ENCODE measurements around the gene HSPA14. TPM values are rescaled to one million over a fixed set of nuclear protein-coding genes. Genes with fewer than 3 reads are reported as not detected.

HSPA14 gene
- total and polyA plus RNA-seq, 4 donors: 11.1 to 13.6 (median 12.0) TPM

DNA sequence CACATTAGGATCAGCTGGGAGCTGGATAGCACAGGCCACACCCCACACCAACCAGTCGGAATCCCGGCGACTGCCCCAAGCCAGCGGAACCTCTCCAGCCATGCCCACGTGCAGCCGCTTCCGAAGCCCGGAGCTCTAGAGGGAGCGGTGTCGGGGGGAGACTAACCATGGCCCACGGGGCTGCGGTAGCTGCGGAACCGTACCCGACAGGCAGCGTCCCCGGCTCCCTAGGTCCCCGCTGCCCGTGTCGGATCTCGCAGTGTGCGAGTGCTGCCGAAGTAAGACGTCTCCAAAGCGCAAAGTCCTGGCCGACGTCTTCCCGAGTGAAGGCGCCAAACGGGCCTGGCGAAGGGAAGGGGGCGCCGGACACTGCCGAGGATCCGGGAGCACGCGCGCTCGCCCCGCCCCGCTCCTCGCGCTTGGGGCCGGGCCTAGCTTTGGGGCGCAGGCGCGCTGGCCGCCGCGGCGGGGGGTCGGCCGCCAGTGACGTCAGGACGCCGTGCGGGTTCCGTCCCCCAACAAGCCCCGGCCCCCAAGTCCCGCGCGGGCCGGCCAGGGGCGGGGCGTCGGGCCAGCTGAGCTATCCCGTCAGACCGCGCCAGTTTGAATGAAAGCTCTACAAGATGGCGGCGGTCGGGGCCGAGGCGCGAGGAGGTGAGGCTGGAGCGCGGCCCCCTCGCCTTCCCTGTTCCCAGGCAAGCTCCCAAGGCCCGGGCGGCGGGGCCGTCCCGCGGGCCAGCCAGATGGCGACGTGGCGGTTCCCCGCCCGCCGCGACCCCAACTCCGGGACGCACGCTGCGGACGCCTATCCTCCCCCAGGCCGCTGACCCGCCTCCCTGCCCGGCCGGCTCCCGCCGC is 40.4 kb downstream of the HSPA14 start, which contains the start of gene SUV39H2:
Gene SUV39H2, plus strand, starts transcription at position 601 of the 858 bp plus-strand sequence. Its CDS starts 23 bp downstream, at position 624.
- 0% methylated on average over 77 to 102 of the region's 102 CpGs for WGBS, 2 donors
- Histone ChIP-seq H3K9ac (ENCODE audit: insufficient read depth in 1 of 2, low read length in 2 of 2) (peak within 1 kb of the TSS; percentile 52 to 84), H3K27me3 (ENCODE audit: control insufficient read depth in 3 of 3, insufficient read depth in 3 of 3, low read length in 2 of 3) (no peaks in the 10 kb centered on the region), H3K4me1 (ENCODE audit: control insufficient read depth in 5 of 5, insufficient read depth in 5 of 5, low read length in 5 of 5) (peaks cover 0 to 28% (median 5%) of the 10 kb centered on the region in 5 donors), H3K27ac (ENCODE audit: low read depth in 1 of 2, low read length in 1 of 2) (peak within 1 kb of the TSS; percentile 90 to 99), H3K4me3 (peak within 1 kb of the TSS; percentile 97), H3K36me3 (ENCODE audit: control insufficient read depth in 4 of 4, insufficient read depth in 4 of 4, low read length in 4 of 4) (no peaks in the 10 kb centered on the region), H3K9me3 (ENCODE audit: control insufficient read depth in 4 of 4, insufficient read depth in 3 of 4, low read length in 3 of 4) (no peaks in the 10 kb centered on the region)
- ATAC-seq (ENCODE audit: insufficient read depth, low FRiP score): peak; percentile 95
- peak; percentile 97 to 99 (median 98) for DNase-seq
- TF ChIP-seq, protein P1, sequence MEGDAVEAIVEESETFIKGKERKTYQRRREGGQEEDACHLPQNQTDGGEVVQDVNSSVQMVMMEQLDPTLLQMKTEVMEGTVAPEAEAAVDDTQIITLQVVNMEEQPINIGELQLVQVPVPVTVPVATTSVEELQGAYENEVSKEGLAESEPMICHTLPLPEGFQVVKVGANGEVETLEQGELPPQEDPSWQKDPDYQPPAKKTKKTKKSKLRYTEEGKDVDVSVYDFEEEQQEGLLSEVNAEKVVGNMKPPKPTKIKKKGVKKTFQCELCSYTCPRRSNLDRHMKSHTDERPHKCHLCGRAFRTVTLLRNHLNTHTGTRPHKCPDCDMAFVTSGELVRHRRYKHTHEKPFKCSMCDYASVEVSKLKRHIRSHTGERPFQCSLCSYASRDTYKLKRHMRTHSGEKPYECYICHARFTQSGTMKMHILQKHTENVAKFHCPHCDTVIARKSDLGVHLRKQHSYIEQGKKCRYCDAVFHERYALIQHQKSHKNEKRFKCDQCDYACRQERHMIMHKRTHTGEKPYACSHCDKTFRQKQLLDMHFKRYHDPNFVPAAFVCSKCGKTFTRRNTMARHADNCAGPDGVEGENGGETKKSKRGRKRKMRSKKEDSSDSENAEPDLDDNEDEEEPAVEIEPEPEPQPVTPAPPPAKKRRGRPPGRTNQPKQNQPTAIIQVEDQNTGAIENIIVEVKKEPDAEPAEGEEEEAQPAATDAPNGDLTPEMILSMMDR (IDR thresholded peaks at IDR 0.05; ENCODE audit: control extremely low read depth, extremely low read depth): peak; percentile 8

DNA sequence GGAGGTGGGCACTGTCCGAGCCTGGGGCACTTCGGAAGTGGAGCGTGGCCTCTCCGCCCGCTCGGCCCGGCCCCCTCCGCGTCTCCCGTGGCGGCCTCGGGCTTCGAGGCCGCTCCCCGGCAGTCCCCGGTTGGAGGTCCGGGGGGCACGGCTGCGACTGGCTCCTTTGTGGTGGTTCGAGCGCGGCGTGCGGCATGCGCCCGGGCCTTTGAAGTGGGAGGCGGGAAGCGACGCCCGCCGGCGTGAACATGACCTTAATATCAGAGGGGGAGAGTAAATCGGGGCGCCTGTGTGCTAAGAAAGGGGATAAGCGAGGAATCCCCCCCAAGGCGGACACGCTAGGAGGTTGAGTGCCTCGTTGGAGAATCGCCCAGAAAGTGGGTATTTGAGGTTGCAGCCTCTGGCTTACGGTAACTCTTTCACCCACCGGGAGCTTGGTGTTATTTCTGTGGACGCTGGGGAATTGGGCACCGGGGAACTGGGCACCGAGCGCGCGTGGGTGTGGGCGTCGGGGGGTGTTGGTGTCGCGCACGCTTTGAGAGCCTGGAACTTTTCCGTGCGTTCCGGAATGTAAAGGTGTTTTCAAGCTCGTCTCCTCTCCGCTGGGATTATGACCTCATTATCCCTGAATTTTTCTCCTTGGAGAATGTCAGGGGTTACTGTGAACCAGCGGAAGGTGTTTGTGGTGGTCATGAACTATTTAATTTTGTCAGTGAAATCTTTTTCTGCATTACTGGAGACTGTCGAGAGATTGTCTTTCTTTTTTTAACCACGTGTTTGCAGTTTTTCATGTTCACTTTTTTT is 41.2 kb downstream of the HSPA14 start:
- H3K36me3 ChIP-seq (ENCODE audit: control insufficient read depth in 4 of 4, insufficient read depth in 4 of 4, low read length in 4 of 4): no peaks in the 10 kb centered on the region
- peak overlapping the region; percentile 52 to 71 for H3K9ac ChIP-seq (ENCODE audit: insufficient read depth in 1 of 2, low read length in 2 of 2)
- peak overlapping the region; percentile 97 for H3K4me3 ChIP-seq
- H3K27ac ChIP-seq (ENCODE audit: low read depth in 1 of 2, low read length in 1 of 2): peak overlapping the region; percentile 86 to 99
- H3K9me3 ChIP-seq (ENCODE audit: control insufficient read depth in 4 of 4, insufficient read depth in 3 of 4, low read length in 3 of 4): no peaks in the 10 kb centered on the region
- H3K27me3 ChIP-seq (ENCODE audit: control insufficient read depth in 3 of 3, insufficient read depth in 3 of 3, low read length in 2 of 3): no peaks in the 10 kb centered on the region
- DNase-seq (peak; percentile 53 to 64 (median 60)), ATAC-seq (ENCODE audit: insufficient read depth, low FRiP score) (no peak)
- WGBS, 2 donors: 0 to 1% methylated on average over 58 to 60 of the region's 60 CpGs
- TF ChIP-seq, protein P1 (IDR thresholded peaks at IDR 0.05; ENCODE audit: control extremely low read depth, extremely low read depth): no peak
- H3K4me1 ChIP-seq (ENCODE audit: control insufficient read depth in 5 of 5, insufficient read depth in 5 of 5, low read length in 5 of 5): peaks cover 0 to 28% (median 5%) of the 10 kb centered on the region in 5 donors

DNA sequence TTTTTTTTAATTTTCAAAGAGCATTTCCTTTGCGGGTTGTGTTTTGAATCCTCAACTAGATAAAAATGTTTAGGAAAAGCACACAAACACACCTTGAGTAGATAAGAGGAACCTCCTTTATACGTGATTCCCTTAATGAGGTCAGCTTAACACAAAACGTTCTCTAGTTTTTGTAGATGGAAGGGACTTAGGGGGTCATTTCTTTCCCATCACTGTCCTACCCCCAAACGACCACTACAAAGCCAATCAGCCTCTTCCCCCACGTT is 41.8 kb downstream of the HSPA14 start:
- Histone ChIP-seq H3K27ac (ENCODE audit: low read depth in 1 of 2, low read length in 1 of 2) (no peak overlapping the region), H3K4me3 (no peak overlapping the region), H3K27me3 (ENCODE audit: control insufficient read depth in 3 of 3, insufficient read depth in 3 of 3, low read length in 2 of 3) (no peaks in the 10 kb centered on the region), H3K9me3 (ENCODE audit: control insufficient read depth in 4 of 4, insufficient read depth in 3 of 4, low read length in 3 of 4) (no peaks in the 10 kb centered on the region), H3K9ac (ENCODE audit: insufficient read depth in 1 of 2, low read length in 2 of 2) (peak overlapping the region in 1 of 2 donors; percentile 71), H3K4me1 (ENCODE audit: control insufficient read depth in 5 of 5, insufficient read depth in 5 of 5, low read length in 5 of 5) (peaks cover 0 to 28% (median 5%) of the 10 kb centered on the region in 5 donors), H3K36me3 (ENCODE audit: control insufficient read depth in 4 of 4, insufficient read depth in 4 of 4, low read length in 4 of 4) (no peaks in the 10 kb centered on the region)
- TF ChIP-seq, protein P1 (IDR thresholded peaks at IDR 0.05; ENCODE audit: control extremely low read depth, extremely low read depth): no peak
- DNase-seq: no peak
- 3 to 6% methylated on average over 5 of the region's 5 CpGs for WGBS, 2 donors
- ATAC-seq (ENCODE audit: insufficient read depth, low FRiP score): no peak

All from lung (tissue), 12 donors.